DOHH2 (cell line): ENCODE data around the gene HTRA3.

Experiments
- CTCF ChIP-seq: fragments of 200-600 bp; sonication (generic); IDR thresholded peaks from one replicate; pipeline ENCODE4 v1.5.1; 2014; ENCODE audit warnings: antibody characterized with exemption, mild to moderate bottlenecking, low read depth, low read length; ENCODE audit not compliant: poor library complexity, severe bottlenecking
- EZH2phosphoT487 ChIP-seq: fragments of 200-600 bp; sonication (generic); IDR thresholded peaks from 2 replicates; pipeline ENCODE4 v1.6.1; 2017; ENCODE audit warnings: borderline replicate concordance, mild to moderate bottlenecking, antibody characterized with exemption, low read length, moderate library complexity, mixed read lengths

GRCh38 chr4:8312976-8313375 is 43.4 kb downstream of the HTRA3 start:
- TF ChIP-seq CTCF (no peak), EZH2phosphoT487 (no peak)
